A673 (cell line): ENCODE results near the gene HMGCLL1. TPM values are rescaled to one million over a fixed set of nuclear protein-coding genes. Genes with fewer than 3 reads are reported as not detected.

ENCODE experiments used
- BruUV-seq: library from RNA; stranded (reverse); fragments of 400-500 nt; replicated peaks from 2 replicates; lab custom pipeline; 2021; lab: Mats Ljungman, UMichigan
- CTCF ChIA-PET: fragments of 300-600 bp; sonication (Branson Sonifier 250); formaldehyde crosslinking; loops from one replicate; lab custom pipeline; 2022; ENCODE audit warnings: antibody characterized with exemption; lab: Charles Lee
- POLR2A ChIA-PET: fragments of 300-600 bp; sonication (Branson Sonifier 250); formaldehyde crosslinking; loops from one replicate; lab custom pipeline; 2022; ENCODE audit warnings: antibody characterized with exemption; ENCODE audit not compliant: low non-redundant PET; lab: Charles Lee
- DNase-seq: peaks from one replicate; pipeline ENCODE4 v3.0.0-alpha.2; 2015; ENCODE audit warnings: low spot score
- H3K27ac ChIP-seq: fragments of 200-600 bp; sonication (generic); 2 replicates; pipeline ENCODE4 v1.5.1; 2016; ENCODE audit warnings: mixed run types, low read depth, mild to moderate bottlenecking, mixed read lengths, antibody characterized with exemption, low read length; ENCODE audit not compliant: poor library complexity, severe bottlenecking
- H3K27me3 ChIP-seq: fragments of 200-600 bp; sonication (generic); replicated peaks from 2 replicates; pipeline ENCODE4 v1.6.1; 2017; ENCODE audit warnings: mixed run types, low read depth, mild to moderate bottlenecking, mixed read lengths, antibody characterized with exemption, low read length; ENCODE audit not compliant: insufficient read depth, poor library complexity
- H3K36me3 ChIP-seq: fragments of 200-600 bp; sonication (generic); 2 replicates; pipeline ENCODE4 v1.6.1; 2016; ENCODE audit warnings: mixed run types, mild to moderate bottlenecking, mixed read lengths, antibody characterized with exemption, low read length; ENCODE audit not compliant: insufficient read depth, poor library complexity, severe bottlenecking
- H3K4me1 ChIP-seq: fragments of 200-600 bp; sonication (generic); 2 replicates; pipeline ENCODE4 v1.6.1; 2017; ENCODE audit warnings: mixed run types, mild to moderate bottlenecking, mixed read lengths, antibody characterized with exemption, low read length; ENCODE audit not compliant: insufficient read depth, poor library complexity, severe bottlenecking
- H3K4me3 ChIP-seq: fragments of 200-600 bp; sonication (generic); 2 replicates; pipeline ENCODE4 v1.5.1; 2016; ENCODE audit warnings: low read depth, mixed run types, mild to moderate bottlenecking, mixed read lengths, low read length; ENCODE audit not compliant: poor library complexity, severe bottlenecking
- H3K9me3 ChIP-seq: fragments of 200-600 bp; sonication (generic); 2 replicates; pipeline ENCODE4 v1.6.1; 2016; ENCODE audit warnings: mixed run types, low read depth, mild to moderate bottlenecking, mixed read lengths, antibody characterized with exemption, low read length; ENCODE audit not compliant: poor library complexity, severe bottlenecking
- EZH2 ChIP-seq: fragments of 200-600 bp; sonication (generic); IDR thresholded peaks from 2 replicates; pipeline ENCODE4 v1.6.1; 2017; ENCODE audit warnings: borderline replicate concordance, low read depth, mild to moderate bottlenecking, mixed read lengths, antibody characterized with exemption, low read length; ENCODE audit not compliant: poor library complexity, severe bottlenecking
- intact Hi-C: fragments of 100-400 bp; cut with micrococcal nuclease; formaldehyde crosslinking; loops from one replicate; pipeline ENCODE4 v1.10.0; 2022; ENCODE audit not compliant: unreplicated experiment
- total RNA-seq: library from RNA; stranded (reverse); gene quantifications from 2 replicates; pipeline ENCODE4 v1.2.3, GENCODE V29; 2021
- TF ChIP-seq, protein P1 (sequence below): fragments of 300-800, 200-600 bp; sonication (generic); conservative IDR thresholded peaks from 2 replicates; pipeline ENCODE4 v1.5.1; 2017; ENCODE audit warnings: low read depth, mild to moderate bottlenecking, antibody characterized with exemption, low read length, moderate library complexity, mixed read lengths

The HMGCLL1 gene
- total RNA-seq, 1 experiment from 2014 or later = not detected

DNA sequence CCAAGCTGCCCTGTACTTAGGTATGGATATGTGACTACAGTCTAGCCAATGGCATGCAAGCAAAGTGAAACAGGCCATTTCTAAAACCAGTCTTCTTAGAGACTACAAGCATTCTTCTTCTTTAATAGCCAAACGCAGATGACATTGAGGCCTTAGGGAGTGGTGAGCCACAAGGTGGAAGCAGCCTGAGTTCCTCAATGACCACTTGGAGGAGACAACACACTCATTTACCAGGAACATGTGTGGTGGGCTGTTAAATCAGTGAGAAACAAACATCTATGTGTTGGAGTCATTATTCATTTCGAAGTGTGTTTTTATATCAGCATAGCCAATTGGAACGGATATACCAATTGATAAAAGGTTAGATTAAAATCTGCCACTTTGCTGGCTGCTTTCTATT is 129.8 kb downstream of the HMGCLL1 start:
- peak; percentile 32 for DNase-seq
- Histone ChIP-seq H3K36me3 (no peaks in the 10 kb centered on the region), H3K9me3 (no peaks in the 10 kb centered on the region), H3K4me1 (no peaks in the 10 kb centered on the region), H3K27me3 (no peaks in the 10 kb centered on the region), H3K4me3 (no peak overlapping the region), H3K27ac (no peak overlapping the region)
- no peak for TF ChIP-seq EZH2
- TF ChIP-seq, protein P1, sequence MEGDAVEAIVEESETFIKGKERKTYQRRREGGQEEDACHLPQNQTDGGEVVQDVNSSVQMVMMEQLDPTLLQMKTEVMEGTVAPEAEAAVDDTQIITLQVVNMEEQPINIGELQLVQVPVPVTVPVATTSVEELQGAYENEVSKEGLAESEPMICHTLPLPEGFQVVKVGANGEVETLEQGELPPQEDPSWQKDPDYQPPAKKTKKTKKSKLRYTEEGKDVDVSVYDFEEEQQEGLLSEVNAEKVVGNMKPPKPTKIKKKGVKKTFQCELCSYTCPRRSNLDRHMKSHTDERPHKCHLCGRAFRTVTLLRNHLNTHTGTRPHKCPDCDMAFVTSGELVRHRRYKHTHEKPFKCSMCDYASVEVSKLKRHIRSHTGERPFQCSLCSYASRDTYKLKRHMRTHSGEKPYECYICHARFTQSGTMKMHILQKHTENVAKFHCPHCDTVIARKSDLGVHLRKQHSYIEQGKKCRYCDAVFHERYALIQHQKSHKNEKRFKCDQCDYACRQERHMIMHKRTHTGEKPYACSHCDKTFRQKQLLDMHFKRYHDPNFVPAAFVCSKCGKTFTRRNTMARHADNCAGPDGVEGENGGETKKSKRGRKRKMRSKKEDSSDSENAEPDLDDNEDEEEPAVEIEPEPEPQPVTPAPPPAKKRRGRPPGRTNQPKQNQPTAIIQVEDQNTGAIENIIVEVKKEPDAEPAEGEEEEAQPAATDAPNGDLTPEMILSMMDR = peak; percentile 45
- no TSS peak for BruUV-seq
- ChIA-PET CTCF (interaction anchor here (0.6 kb wide), 1 partner anchor 843 kb away, joined by 3 read pairs; no protein-coding TSS in a partner anchor), POLR2A (no interaction called here)
- intact Hi-C loops = loop anchor here (5.0 kb wide), 2 partner anchors 438 to 493 kb away; no protein-coding TSS in a partner anchor

DNA sequence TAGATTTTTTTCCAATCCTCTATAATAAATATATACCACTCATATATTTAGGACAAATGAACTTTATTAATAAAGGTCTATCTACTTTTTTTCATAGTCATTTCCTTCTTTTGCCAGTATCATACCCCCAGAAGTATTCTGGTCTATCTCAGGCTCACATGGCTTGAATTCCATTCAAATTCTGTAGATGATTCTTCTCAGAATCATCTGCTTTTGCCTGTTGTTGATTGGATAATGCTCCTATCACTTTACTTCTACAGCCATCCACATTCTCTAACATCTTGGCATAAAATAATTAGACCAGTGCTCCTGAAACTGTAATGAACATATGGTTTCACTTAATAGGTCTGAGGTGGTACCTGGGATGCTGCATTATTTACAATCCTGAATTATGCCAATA is 130.5 kb downstream of the HMGCLL1 start:
- CTCF ChIA-PET = interaction anchor here (0.6 kb wide), 1 partner anchor 844 kb away, joined by 3 read pairs; no protein-coding TSS in a partner anchor
- no peak for DNase-seq

DNA sequence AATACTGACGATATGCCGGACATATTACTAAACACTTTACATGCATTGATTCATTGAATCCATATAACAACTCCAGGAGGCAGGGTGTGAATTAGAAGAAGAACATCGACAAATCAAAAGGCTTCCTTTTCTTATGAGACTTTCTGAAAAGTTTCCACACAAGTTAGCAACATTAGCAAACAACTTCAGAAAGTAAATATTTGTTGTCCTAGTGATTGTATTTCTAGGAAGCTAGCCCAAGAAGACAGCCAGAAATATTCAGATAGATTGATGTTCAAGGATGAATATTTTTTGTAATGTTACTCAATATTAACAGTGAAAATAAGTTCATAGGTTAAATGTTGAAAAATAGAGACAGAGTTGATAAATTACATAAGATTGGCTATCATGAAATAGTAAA is 131.1 kb downstream of the HMGCLL1 start:
- DNase-seq = no peak
- Histone ChIP-seq H3K4me1 (no peaks in the 10 kb centered on the region), H3K27ac (no peak overlapping the region), H3K27me3 (no peaks in the 10 kb centered on the region), H3K36me3 (no peaks in the 10 kb centered on the region), H3K9me3 (no peaks in the 10 kb centered on the region), H3K4me3 (no peak overlapping the region)
- POLR2A ChIA-PET = no interaction called here
- TF ChIP-seq EZH2 = no peak
- TF ChIP-seq, protein P1 = no peak
- intact Hi-C loops = loop anchor here (5.0 kb wide), 2 partner anchors 439 to 494 kb away; no protein-coding TSS in a partner anchor
- CTCF ChIA-PET = no interaction called here
- no TSS peak for BruUV-seq

More for the DNA sequence above, 130.5 kb downstream of the HMGCLL1 start:
- Histone ChIP-seq H3K27me3 (no peaks in the 10 kb centered on the region), H3K9me3 (no peaks in the 10 kb centered on the region), H3K4me3 (no peak overlapping the region), H3K4me1 (no peaks in the 10 kb centered on the region), H3K36me3 (no peaks in the 10 kb centered on the region), H3K27ac (no peak overlapping the region)
- intact Hi-C loops = loop anchor here (5.0 kb wide), 2 partner anchors 439 to 494 kb away; no protein-coding TSS in a partner anchor
- POLR2A ChIA-PET = no interaction called here
- no peak for TF ChIP-seq EZH2
- TF ChIP-seq, protein P1 = no peak
- BruUV-seq = no TSS peak
